Neuronal stem cell (in vitro differentiated cells): ENCODE measurements around the gene ISOC2.
"Not testable (repeated sequence)": the region's sequence is repeated elsewhere in the genome, so short reads cannot be mapped to it uniquely, and the experiment has no call there.

ENCODE experiments used
- DNase-seq: peaks from one replicate; pipeline ENCODE4 v3.0.0-alpha.2; 2013; ENCODE audit warnings: low spot score
- H2AFZ ChIP-seq: one replicate; pipeline ENCODE4 v1.6.1; 2013; ENCODE audit warnings: mild to moderate bottlenecking, low read length, inconsistent platforms
- H2AK5ac ChIP-seq: 2 replicates; pipeline ENCODE4 v1.6.1; 2013; ENCODE audit warnings: low read depth, mild to moderate bottlenecking, inconsistent platforms, low read length, moderate library complexity, mixed read lengths
- H2BK120ac ChIP-seq: 2 replicates; pipeline ENCODE4 v1.6.1; 2013; ENCODE audit warnings: low read depth, mild to moderate bottlenecking, inconsistent platforms, low read length, moderate library complexity, mixed read lengths
- H2BK12ac ChIP-seq: one replicate; pipeline ENCODE4 v1.6.1; 2013; ENCODE audit warnings: low read length, inconsistent platforms
- H2BK15ac ChIP-seq: 2 replicates; pipeline ENCODE4 v1.6.1; 2013; ENCODE audit warnings: mild to moderate bottlenecking, low read length, inconsistent platforms, mixed read lengths
- H2BK5ac ChIP-seq: one replicate; pipeline ENCODE4 v1.6.1; 2013; ENCODE audit warnings: inconsistent platforms, mild to moderate bottlenecking, low read length, moderate library complexity
- H3K14ac ChIP-seq: one replicate; pipeline ENCODE4 v1.6.1; 2013; ENCODE audit warnings: low read length, inconsistent platforms
- H3K18ac ChIP-seq: 2 replicates; pipeline ENCODE4 v1.6.1; 2013; ENCODE audit warnings: low read length, inconsistent platforms
- H3K23ac ChIP-seq: 2 replicates; pipeline ENCODE4 v1.6.1; 2013; ENCODE audit warnings: low read depth, mild to moderate bottlenecking, mixed read lengths, low read length, inconsistent platforms; ENCODE audit not compliant: poor library complexity
- H3K27ac ChIP-seq: replicated peaks from 3 replicates; pipeline ENCODE4 v1.5.1; 2013; ENCODE audit warnings: low read length, inconsistent platforms
- H3K27me3 ChIP-seq, 3 experiments: 2 replicates each; pipeline ENCODE4 v1.6.1; 2013; ENCODE audit warnings: low read length in 3 of 3, mild to moderate bottlenecking in 2 of 3, inconsistent platforms in 1 of 3, low read depth in 1 of 3, mixed read lengths in 1 of 3, moderate library complexity in 1 of 3; ENCODE audit not compliant: control insufficient read depth in 3 of 3, insufficient read depth in 3 of 3
- H3K36me3 ChIP-seq, 2 donors: replicated peaks in 1 of 2; 2 replicates each; pipeline ENCODE4 v1.6.1; 2013; ENCODE audit warnings: low read length in 2 of 2; ENCODE audit not compliant: control insufficient read depth in 2 of 2, insufficient read depth in 2 of 2
- H3K4ac ChIP-seq: 2 replicates; pipeline ENCODE4 v1.6.1; 2013; ENCODE audit warnings: inconsistent platforms, mild to moderate bottlenecking, low read length, moderate library complexity
- H3K4me1 ChIP-seq, 2 donors: 1 replicate in 1 of 2; 2 replicates in 1 of 2; pipeline ENCODE4 v1.6.1; 2013; ENCODE audit warnings: low read length in 2 of 2, low read depth in 1 of 2; ENCODE audit not compliant: control insufficient read depth in 2 of 2, insufficient read depth in 1 of 2
- H3K4me2 ChIP-seq: one replicate; pipeline ENCODE4 v1.6.1; 2013; ENCODE audit warnings: mild to moderate bottlenecking, low read length, inconsistent platforms; ENCODE audit not compliant: insufficient read depth, poor library complexity, severe bottlenecking
- H3K4me3 ChIP-seq, 2 donors: 2 replicates each; pipeline ENCODE4 v1.5.1; 2013; ENCODE audit warnings: low read length in 2 of 2, mild to moderate bottlenecking in 2 of 2, inconsistent platforms in 1 of 2, moderate library complexity in 1 of 2
- H3K79me1 ChIP-seq: one replicate; pipeline ENCODE4 v1.6.1; 2013; ENCODE audit warnings: low read depth, mild to moderate bottlenecking, inconsistent platforms, low read length, moderate library complexity
- H3K9ac ChIP-seq: one replicate; pipeline ENCODE4 v1.6.1; 2013; ENCODE audit warnings: mild to moderate bottlenecking, low read depth, low read length, inconsistent platforms; ENCODE audit not compliant: poor library complexity
- H3K9me3 ChIP-seq, 2 donors: replicated peaks in 1 of 2; 2 replicates each; pipeline versions ENCODE3 to v1.6.1; 2013; ENCODE audit warnings: low read length in 2 of 2, mild to moderate bottlenecking in 2 of 2, inconsistent platforms in 1 of 2, low read depth in 1 of 2, mixed read lengths in 1 of 2, moderate library complexity in 1 of 2; ENCODE audit not compliant: control insufficient read depth in 2 of 2, insufficient read depth in 1 of 2
- H4K8ac ChIP-seq: one replicate; pipeline ENCODE4 v1.6.1; 2013; ENCODE audit warnings: low read depth, mild to moderate bottlenecking, inconsistent platforms, low read length, moderate library complexity
- H4K91ac ChIP-seq: one replicate; pipeline ENCODE4 v1.6.1; 2013; ENCODE audit warnings: low read length, low read depth, mild to moderate bottlenecking, inconsistent platforms; ENCODE audit not compliant: poor library complexity
- WGBS, 2 donors: extraction: QIAGEN DNeasy Blood & Tissue Kit; methylation state at CpG; one replicate each; pipeline ENCODE4 v1.1.7; 2013; ENCODE audit warnings: missing lambda C conversion rate in 2 of 2, mixed read lengths in 1 of 2; ENCODE audit not compliant: insufficient read length in 2 of 2, insufficient replicate concordance in 1 of 2; ENCODE audit errors: extremely low coverage in 2 of 2; 5-methylcytosine and 5-hydroxymethylcytosine counted together

ISOC2 gene

GRCh38 chr19:55451163-55451964 lies 10.1 kb downstream of the ISOC2 start:
- H3K27me3 ChIP-seq, result peaks cover 9 to 54% (median 15%) of the 10 kb centered on the region in 3 experiments
- H3K9me3 ChIP-seq, result peaks cover 0 to 2% of the 10 kb centered on the region in 2 donors
- no peak overlapping the region for H3K14ac ChIP-seq
- peaks cover 0 to 10% of the 10 kb centered on the region in 2 donors for H3K36me3 ChIP-seq
- no peak overlapping the region for H4K91ac ChIP-seq
- peaks cover 2% of the 10 kb centered on the region for H3K79me1 ChIP-seq
- peak overlapping the region; percentile 96 for H3K4me2 ChIP-seq
- peak overlapping the region; percentile 92 for H2AFZ ChIP-seq
- H2BK15ac ChIP-seq, result peak overlapping the region; percentile 89
- peak overlapping the region; percentile 94 for H3K18ac ChIP-seq
- H2BK120ac ChIP-seq, result no peak overlapping the region
- H2AK5ac ChIP-seq, result peak overlapping the region; percentile 37
- peaks cover 8 to 18% of the 10 kb centered on the region in 2 donors for H3K4me1 ChIP-seq
- H2BK12ac ChIP-seq, result no peak overlapping the region
- no peak overlapping the region for H4K8ac ChIP-seq
- H3K4ac ChIP-seq, result no peak overlapping the region
- peak overlapping the region; percentile 53 for H2BK5ac ChIP-seq
- H3K23ac ChIP-seq, result peak overlapping the region; percentile 43
- no peak for DNase-seq
- H3K4me3 ChIP-seq, result peak overlapping the region; percentile 56 to 66
- H3K9ac ChIP-seq, result peak overlapping the region; percentile 44
- WGBS, 2 donors, result no CpG with 5 or more reads among the region's 80 CpGs
- no peak overlapping the region for H3K27ac ChIP-seq

GRCh38 chr19:55449469-55449868 lies 12.0 kb downstream of the ISOC2 start:
- peak overlapping the region; percentile 92 for H2BK15ac ChIP-seq
- peak overlapping the region; percentile 66 for H3K9ac ChIP-seq
- H3K27me3 ChIP-seq, result peaks cover 13 to 70% (median 28%) of the 10 kb centered on the region in 3 experiments
- no peak overlapping the region for H3K4ac ChIP-seq
- peak overlapping the region; percentile 46 for H3K23ac ChIP-seq
- H3K14ac ChIP-seq, result peak overlapping the region; percentile 85
- H2BK5ac ChIP-seq, result peak overlapping the region; percentile 68
- H3K4me2 ChIP-seq, result no peak overlapping the region
- H3K4me1 ChIP-seq, result peaks cover 8 to 18% of the 10 kb centered on the region in 2 donors
- H3K79me1 ChIP-seq, result peaks cover 2% of the 10 kb centered on the region
- H3K9me3 ChIP-seq, result peaks cover 0 to 2% of the 10 kb centered on the region in 2 donors
- peak overlapping the region; percentile 96 for H2BK12ac ChIP-seq
- H2BK120ac ChIP-seq, result no peak overlapping the region
- H2AFZ ChIP-seq, result peak overlapping the region; percentile 48
- no peak for DNase-seq
- no peak overlapping the region for H3K27ac ChIP-seq
- peak overlapping the region; percentile 97 for H2AK5ac ChIP-seq
- WGBS, 2 donors, result no CpG with 5 or more reads among the region's 16 CpGs
- peak overlapping the region in 1 of 2 donors; percentile 66 for H3K4me3 ChIP-seq
- no peak overlapping the region for H4K91ac ChIP-seq
- peak overlapping the region; percentile 88 for H3K18ac ChIP-seq
- H3K36me3 ChIP-seq, result no peaks in the 10 kb centered on the region
- H4K8ac ChIP-seq, result no peak overlapping the region

- H3K36me3 ChIP-seq, H2BK120ac ChIP-seq, DNase-seq, H2BK15ac ChIP-seq, H3K4ac ChIP-seq, H3K27ac ChIP-seq, H2AFZ ChIP-seq, H2BK5ac ChIP-seq, H3K9me3 ChIP-seq, H3K4me2 ChIP-seq, H2AK5ac ChIP-seq, H4K8ac ChIP-seq, H3K18ac ChIP-seq, H3K79me1 ChIP-seq, H4K91ac ChIP-seq: not testable (repeated sequence)
- peak overlapping the region; percentile 80 for H3K23ac ChIP-seq
- H2BK12ac ChIP-seq, result peak overlapping the region; percentile 30
- peaks cover 13 to 21% of the 10 kb centered on the region in 2 donors for H3K4me1 ChIP-seq
- peak overlapping the region; percentile 71 for H3K14ac ChIP-seq
- peak overlapping the region in 1 of 2 donors; percentile 66 for H3K4me3 ChIP-seq
- peak overlapping the region; percentile 78 for H3K9ac ChIP-seq
- WGBS, 2 donors, result no CpG with 5 or more reads among the region's 5 CpGs
- peaks cover 20 to 83% (median 40%) of the 10 kb centered on the region in 3 experiments for H3K27me3 ChIP-seq
Measured at GRCh38 chr19:55448175-55448490, 13.3 kb downstream of the ISOC2 start.

- peak overlapping the region; percentile 71 for H3K14ac ChIP-seq
- no peak overlapping the region for H3K27ac ChIP-seq
- peak overlapping the region; percentile 78 for H3K9ac ChIP-seq
- no peak overlapping the region for H3K4me3 ChIP-seq
- peaks cover 2% of the 10 kb centered on the region for H3K79me1 ChIP-seq
- H3K18ac ChIP-seq, result peak overlapping the region; percentile 35
- WGBS, 2 donors, result no CpG with 5 or more reads among the region's 16 CpGs
- H3K4ac ChIP-seq, result no peak overlapping the region
- no peak overlapping the region for H4K91ac ChIP-seq
- no peak overlapping the region for H4K8ac ChIP-seq
- peak overlapping the region; percentile 3 for H2BK15ac ChIP-seq
- no peaks in the 10 kb centered on the region for H3K36me3 ChIP-seq
- DNase-seq, result no peak
- no peak overlapping the region for H2AFZ ChIP-seq
- H3K4me1 ChIP-seq, result peaks cover 14 to 23% of the 10 kb centered on the region in 2 donors
- no peak overlapping the region for H3K4me2 ChIP-seq
- H2BK120ac ChIP-seq, result no peak overlapping the region
- H2BK12ac ChIP-seq, result peak overlapping the region; percentile 30
- H3K27me3 ChIP-seq, result peaks cover 23 to 89% (median 45%) of the 10 kb centered on the region in 3 experiments
- peaks cover 0 to 2% of the 10 kb centered on the region in 2 donors for H3K9me3 ChIP-seq
- H3K23ac ChIP-seq, result peak overlapping the region; percentile 80
- H2AK5ac ChIP-seq, result no peak overlapping the region
- H2BK5ac ChIP-seq, result no peak overlapping the region
Measured at GRCh38 chr19:55447421-55448174, 13.8 kb downstream of the ISOC2 start.
